Posterior vena cava (tissue), 2 donors: Measurements from ENCODE around the gene CD300LD. TPM values are rescaled to one million over a fixed set of nuclear protein-coding genes. Genes with fewer than 3 reads are reported as not detected.

Source experiments
- total RNA-seq, 2 donors: library from RNA; stranded (reverse); fragmentation: NEBNext Ultra II Directional; extraction: Animal tissue kit (Norgen Biotek cat#: 25700); gene quantifications; one replicate each; pipeline ENCODE4 v1.2.1, GENCODE V29; 2021
- donor health status: DM: yes; HTN: yes; CAD: no.
- donor health status: DM: yes; HTN: yes; CAD: no.

The CD300LD gene
- total RNA-seq, 2 donors from 2014 or later: not detected

Other genes with a start within 250 kb of the CD300LD start
- gene BTBD17, start 230.4 kb downstream of the CD300LD start, total RNA-seq: not detected
- under 1 TPM in 1 of 2 donors, not detected in 1; 0.14 TPM for gene GPR142, start 224.8 kb downstream of the CD300LD start, total RNA-seq
- gene GPRC5C, start 160.2 kb downstream of the CD300LD start, total RNA-seq: 10 to 100 TPM in 1 of 2 donors, 1 to 10 TPM in 1; 7.3 to 12.9 TPM
- 1 to 10 TPM; 5.9 to 8.5 TPM for gene CD300A, start 125.6 kb downstream of the CD300LD start, total RNA-seq
- gene CD300LB, start 60.8 kb downstream of the CD300LD start, total RNA-seq: under 1 TPM; 0.23 to 0.62 TPM
- gene CD300C, start 46.2 kb downstream of the CD300LD start, total RNA-seq: 1 to 10 TPM; 2.1 to 4.7 TPM
- 1 to 10 TPM in 1 of 2 donors, not detected in 1; 1.2 TPM for gene CD300H, start 24.8 kb downstream of the CD300LD start, total RNA-seq
- gene CD300E, start 31.5 kb upstream of the CD300LD start, total RNA-seq: 1 to 10 TPM; 1.4 to 3.3 TPM
- gene CD300LF, start 120.6 kb upstream of the CD300LD start, total RNA-seq: 1 to 10 TPM in 1 of 2 donors, under 1 TPM in 1; 0.48 to 3.1 TPM
- 1 to 10 TPM; 1.1 to 1.6 TPM for gene RAB37, start 145.0 kb upstream of the CD300LD start, total RNA-seq
- gene NHERF1, start 156.3 kb upstream of the CD300LD start, total RNA-seq: 10 to 100 TPM in 1 of 2 donors, 1 to 10 TPM in 1; 7.0 to 11.5 TPM
- gene NAT9, start 184.1 kb upstream of the CD300LD start, total RNA-seq: 10 to 100 TPM; 26.8 to 31.7 TPM